Loucy (cell line): Measurements from ENCODE around the gene FOXO3.
"Not testable (repeated sequence)": the region's sequence is repeated elsewhere in the genome, so short reads cannot be mapped to it uniquely, and the experiment has no call there.

ENCODE experiments used
- H2AFZ ChIP-seq: fragments of 200-600 bp; sonication (generic); 2 replicates; pipeline ENCODE4 v1.6.0; 2016; ENCODE audit warnings: antibody characterized with exemption, mild to moderate bottlenecking, low read length, moderate library complexity
- H3F3A ChIP-seq: fragments of 200-600 bp; 2 replicates; pipeline ENCODE4 v1.6.0; 2016; ENCODE audit warnings: antibody characterized with exemption, low read depth, mild to moderate bottlenecking
- H3K27me3 ChIP-seq: fragments of 200-600 bp; sonication (generic); 2 replicates; pipeline ENCODE4 v1.6.1; 2014; ENCODE audit warnings: low read length, mild to moderate bottlenecking; ENCODE audit not compliant: insufficient read depth, poor library complexity, severe bottlenecking
- H3K36me3 ChIP-seq: fragments of 200-600 bp; sonication (generic); 2 replicates; pipeline ENCODE4 v1.6.1; 2016; ENCODE audit warnings: low read length; ENCODE audit not compliant: insufficient read depth
- H3K4me1 ChIP-seq: fragments of 200-600 bp; sonication (generic); 2 replicates; pipeline ENCODE4 v1.5.1; 2014; ENCODE audit warnings: low read length, mild to moderate bottlenecking; ENCODE audit not compliant: insufficient read depth, poor library complexity, severe bottlenecking
- H3K4me2 ChIP-seq: fragments of 200-600 bp; sonication (generic); 2 replicates; pipeline ENCODE4 v1.6.0; 2014; ENCODE audit warnings: antibody characterized with exemption, low read length, low read depth, mild to moderate bottlenecking; ENCODE audit not compliant: poor library complexity, severe bottlenecking
- H3K4me3 ChIP-seq: fragments of 200-600 bp; sonication (generic); 2 replicates; pipeline ENCODE4 v1.5.1; 2014; ENCODE audit warnings: low read length, mild to moderate bottlenecking, mixed read lengths; ENCODE audit not compliant: poor library complexity, severe bottlenecking
- H3K79me2 ChIP-seq: fragments of 200-600 bp; sonication (generic); 2 replicates; pipeline ENCODE4 v1.6.1; 2014; ENCODE audit warnings: low read length; ENCODE audit not compliant: insufficient read depth
- H3K9ac ChIP-seq: fragments of 200-600 bp; sonication (generic); 2 replicates; pipeline ENCODE4 v1.6.0; 2014; ENCODE audit warnings: mild to moderate bottlenecking, low read depth, low read length, moderate library complexity; ENCODE audit not compliant: poor library complexity, severe bottlenecking
- H3K9me2 ChIP-seq: fragments of 200-600 bp; sonication (generic); replicated peaks from 2 replicates; pipeline ENCODE4 v1.6.1; 2016; ENCODE audit warnings: low read depth, low read length, mixed read lengths
- H3K9me3 ChIP-seq: fragments of 200-600 bp; sonication (generic); 2 replicates; pipeline ENCODE4 v1.6.1; 2014; ENCODE audit warnings: mild to moderate bottlenecking, antibody characterized with exemption, low read length, low read depth; ENCODE audit not compliant: insufficient read depth
- H4K20me1 ChIP-seq: fragments of 200-600 bp; sonication (generic); 2 replicates; pipeline ENCODE4 v1.6.0; 2014; ENCODE audit warnings: antibody characterized with exemption, low read length, mild to moderate bottlenecking; ENCODE audit not compliant: insufficient read depth, poor library complexity, severe bottlenecking
- CTCF ChIP-seq: fragments of 200-600 bp; sonication (generic); conservative IDR thresholded peaks from 2 replicates; pipeline ENCODE4 v1.5.1; 2014; ENCODE audit warnings: mild to moderate bottlenecking, antibody characterized with exemption, low read length
- EZH2phosphoT487 ChIP-seq: fragments of 200-600 bp; IDR thresholded peaks from 2 replicates; pipeline ENCODE4 v1.6.1; 2018; ENCODE audit warnings: antibody characterized with exemption, mild to moderate bottlenecking, moderate library complexity, borderline replicate concordance

FOXO3 gene

GRCh38 chr6:108559097-108559883 is 1.4 kb upstream of the FOXO3 start:
- H3K9ac ChIP-seq, result peak overlapping the region; percentile 87
- H3K79me2 ChIP-seq, result peaks cover 45% of the 10 kb centered on the region
- H3K9me2 ChIP-seq, result no peaks in the 10 kb centered on the region
- H3K4me2 ChIP-seq, result peak overlapping the region; percentile 84
- no peaks in the 10 kb centered on the region; the same call in 1 of the 2 replicates for H3F3A ChIP-seq
- H3K27me3 ChIP-seq, result no peaks in the 10 kb centered on the region
- no peaks in the 10 kb centered on the region for H3K36me3 ChIP-seq
- H4K20me1 ChIP-seq, result peaks cover 31% of the 10 kb centered on the region
- H3K9me3 ChIP-seq, result no peaks in the 10 kb centered on the region
- peak overlapping the region; percentile 95 for H3K4me3 ChIP-seq
- peak overlapping the region; percentile 84 for H2AFZ ChIP-seq
- H3K4me1 ChIP-seq, result peaks cover 41% of the 10 kb centered on the region
- no peak for TF ChIP-seq EZH2phosphoT487
- TF ChIP-seq CTCF, result no peak

- peak overlapping the region; percentile 85 for H3K9ac ChIP-seq
- H4K20me1 ChIP-seq, result peaks cover 38% of the 10 kb centered on the region
- H3K4me1 ChIP-seq, result peaks cover 48% of the 10 kb centered on the region
- H3K36me3 ChIP-seq, result no peaks in the 10 kb centered on the region
- peak overlapping the region; percentile 95 for H3K4me3 ChIP-seq
- peak overlapping the region; percentile 79 for H3K4me2 ChIP-seq
- no peaks in the 10 kb centered on the region for H3K9me2 ChIP-seq
- no peaks in the 10 kb centered on the region for H3K9me3 ChIP-seq
- TF ChIP-seq EZH2phosphoT487 (no peak), CTCF (no peak)
- H2AFZ ChIP-seq, result peak overlapping the region; percentile 84
- H3K79me2 ChIP-seq, result peaks cover 52% of the 10 kb centered on the region
- H3F3A ChIP-seq, result peaks cover 4% of the 10 kb centered on the region; the same call in 1 of the 2 replicates
- no peaks in the 10 kb centered on the region for H3K27me3 ChIP-seq
Observed at GRCh38 chr6:108559884-108560462, 744 bp upstream of the FOXO3 start.

- H3K9ac ChIP-seq, H3F3A ChIP-seq, H2AFZ ChIP-seq, H3K4me2 ChIP-seq, H3K9me2 ChIP-seq, H3K4me3 ChIP-seq, H3K9me3 ChIP-seq, H3K36me3 ChIP-seq, H3K27me3 ChIP-seq: not testable (repeated sequence)
- H4K20me1 ChIP-seq, result peaks cover 49% of the 10 kb centered on the region
- peaks cover 63% of the 10 kb centered on the region for H3K79me2 ChIP-seq
- peaks cover 54% of the 10 kb centered on the region for H3K4me1 ChIP-seq
Observed at GRCh38 chr6:108561309-108561647, 561 bp downstream of the FOXO3 start.
